HCT116 (cell line): Measurements from ENCODE around the gene CAPN13.

ENCODE experiments used
- JUND ChIP-seq: IDR thresholded peaks from 2 replicates; pipeline ENCODE4 v1.6.1; 2012
- POLR2A ChIP-seq: IDR thresholded peaks from 2 replicates; pipeline ENCODE4 v1.7.0; 2011; ENCODE audit warnings: borderline replicate concordance; ENCODE audit not compliant: insufficient read depth, insufficient read length; ENCODE audit errors: extremely low read depth
- RAD21 ChIP-seq: IDR thresholded peaks from 2 replicates; pipeline ENCODE4 v1.6.1; 2012; ENCODE audit warnings: low read depth, mild to moderate bottlenecking

DNA sequence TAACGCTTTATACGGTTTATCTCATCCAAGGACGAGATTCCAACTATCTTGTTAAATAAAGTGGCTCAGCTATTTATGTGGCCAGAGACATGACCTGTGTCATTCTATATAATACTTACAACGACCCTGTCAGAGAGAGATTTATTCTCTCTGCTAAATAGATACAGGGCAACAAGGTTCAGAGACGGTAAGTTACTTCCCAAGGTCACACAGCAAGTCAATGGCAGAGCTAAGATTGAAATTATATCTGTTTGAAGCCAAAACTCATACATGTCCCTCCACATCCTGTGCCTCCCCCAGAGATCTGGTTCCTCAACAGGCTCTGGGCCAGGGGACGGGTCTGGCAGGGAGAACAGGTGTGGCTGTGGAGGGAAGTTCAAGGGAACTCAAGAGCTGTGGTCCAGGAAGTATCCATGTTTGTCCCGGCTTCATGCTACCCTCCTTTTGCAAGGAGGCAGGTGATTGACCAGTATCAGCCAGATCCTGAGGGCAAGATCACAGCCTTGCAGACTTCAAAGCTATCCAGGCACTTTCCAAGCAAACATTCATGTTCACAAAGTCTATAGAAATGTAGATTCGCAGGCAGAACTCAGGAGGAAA, 99.8 kb downstream of the CAPN13 start:
- TF ChIP-seq RAD21: no peak
- TF ChIP-seq JUND: no peak
- no peak for TF ChIP-seq POLR2A
